ENCODE results near the gene RPS24. TPM values are rescaled to one million over a fixed set of nuclear protein-coding genes. Genes with fewer than 3 reads are reported as not detected.

The RPS24 gene
- total and polyA plus RNA-seq, 2 of the 13 experiments (the other 11 are each of a cell fraction or from before 2014, with no cell fraction given) = 2,690 to 3,319 TPM

- TF ChIP-seq ELK4 (CRISPR knock-in tag; IDR thresholded peaks at IDR 0.05; ENCODE audit: borderline replicate concordance) (no peak), DNMT1 (CRISPR knock-in tag; IDR thresholded peaks at IDR 0.05) (no peak), ZNF337 (CRISPR knock-in tag; IDR thresholded peaks at IDR 0.05; ENCODE audit: borderline replicate concordance, low read depth) (no peak), HOXD1 (CRISPR knock-in tag; IDR thresholded peaks at IDR 0.05) (0 out of 2 replicates have a peak, but pooled peaks have one; percentile 25), ZNF800 (CRISPR knock-in tag; IDR thresholded peaks at IDR 0.05) (no peak), CBX5 (CRISPR knock-in tag; IDR thresholded peaks at IDR 0.05; ENCODE audit: borderline replicate concordance) (no peak), ATF1 (CRISPR knock-in tag; IDR thresholded peaks at IDR 0.05) (0 out of 2 replicates have a peak, but pooled peaks have one; percentile 65), ZNF446 (CRISPR knock-in tag; IDR thresholded peaks at IDR 0.05) (no peak), ZNF773 (CRISPR knock-in tag; IDR thresholded peaks at IDR 0.05; ENCODE audit: borderline replicate concordance) (no peak), STAG1 (CRISPR knock-in tag; IDR thresholded peaks at IDR 0.05) (peak; percentile 40; the same call in 1 of the 2 replicates), HNRNPLL (IDR thresholded peaks at IDR 0.05; ENCODE audit: low read depth, low read length, poor library complexity, severe bottlenecking) (no peak), ZSCAN22 (CRISPR knock-in tag; IDR thresholded peaks at IDR 0.05) (no peak), SIX1 (CRISPR knock-in tag; IDR thresholded peaks at IDR 0.05; ENCODE audit: borderline replicate concordance) (peak; percentile 34; the same call in 1 of the 2 replicates), ZNF83 (CRISPR knock-in tag; IDR thresholded peaks at IDR 0.05; ENCODE audit: borderline replicate concordance) (no peak), POLR2AphosphoS5 (IDR thresholded peaks at IDR 0.05; ENCODE audit: low read depth, low read length) (peak; percentile 84), HOXA9 (CRISPR knock-in tag; IDR thresholded peaks at IDR 0.05; ENCODE audit: borderline replicate concordance) (no peak; the same call in 1 of the 2 replicates), KMT2B (CRISPR knock-in tag; IDR thresholded peaks at IDR 0.05) (peak; percentile 75), ZNF605 (CRISPR knock-in tag; IDR thresholded peaks at IDR 0.05) (no peak; the same call in 1 of the 2 replicates), CTCF (CRISPR knock-in tag; IDR thresholded peaks at IDR 0.05) (peak; percentile 73), PPARG (CRISPR knock-in tag; conservative IDR thresholded peaks at IDR 0.05) (peak; percentile 29; the same call in 1 of the 2 replicates), DR1 (CRISPR knock-in tag; IDR thresholded peaks at IDR 0.05) (peak; percentile 66), ZNF766 (CRISPR knock-in tag; IDR thresholded peaks at IDR 0.05; ENCODE audit: borderline replicate concordance) (0 out of 2 replicates have a peak, but pooled peaks have one; percentile 48)
- TF ChIP-seq, protein P1, sequence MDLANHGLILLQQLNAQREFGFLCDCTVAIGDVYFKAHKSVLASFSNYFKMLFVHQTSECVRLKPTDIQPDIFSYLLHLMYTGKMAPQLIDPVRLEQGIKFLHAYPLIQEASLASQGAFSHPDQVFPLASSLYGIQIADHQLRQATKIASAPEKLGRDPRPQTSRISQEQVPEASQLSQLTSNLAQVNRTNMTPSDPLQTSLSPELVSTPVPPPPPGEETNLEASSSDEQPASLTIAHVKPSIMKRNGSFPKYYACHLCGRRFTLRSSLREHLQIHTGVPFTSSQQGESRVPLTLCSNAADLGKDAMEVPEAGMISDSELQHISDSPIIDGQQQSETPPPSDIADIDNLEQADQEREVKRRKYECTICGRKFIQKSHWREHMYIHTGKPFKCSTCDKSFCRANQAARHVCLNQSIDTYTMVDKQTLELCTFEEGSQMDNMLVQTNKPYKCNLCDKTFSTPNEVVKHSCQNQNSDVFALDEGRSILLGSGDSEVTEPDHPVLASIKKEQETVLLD (CRISPR knock-in tag; IDR thresholded peaks at IDR 0.05; ENCODE audit: low read depth) = no peak
These were observed 4.1 kb upstream of the RPS24 start, which contains the start of gene POLR3A (continued) for GRCh38 chr10:78029269-78030226.

Measured in HepG2 (cell line).